Keratinocyte (primary cell): Measurements from ENCODE around the gene PXDC1.

ENCODE experiments used
- EZH2 ChIP-seq: IDR thresholded peaks from one replicate; pipeline ENCODE4 v1.6.1; 2012; ENCODE audit warnings: inconsistent platforms, mild to moderate bottlenecking, low read length, moderate library complexity
- TF ChIP-seq, protein P1 (sequence below), 3 experiments: IDR thresholded peaks in 1 of 3; conservative IDR thresholded peaks in 1 of 3; optimal IDR thresholded peaks in 1 of 3; 2 replicates in 2 of 3; 3 replicates in 1 of 3; pipeline versions ENCODE3 to v1.5.1; 2011; ENCODE audit warnings: low read length in 3 of 3, mild to moderate bottlenecking in 3 of 3, moderate library complexity in 2 of 3, control low read depth in 1 of 3, inconsistent platforms in 1 of 3; ENCODE audit not compliant: insufficient read depth in 2 of 3; ENCODE audit errors: extremely low read depth in 1 of 3

DNA sequence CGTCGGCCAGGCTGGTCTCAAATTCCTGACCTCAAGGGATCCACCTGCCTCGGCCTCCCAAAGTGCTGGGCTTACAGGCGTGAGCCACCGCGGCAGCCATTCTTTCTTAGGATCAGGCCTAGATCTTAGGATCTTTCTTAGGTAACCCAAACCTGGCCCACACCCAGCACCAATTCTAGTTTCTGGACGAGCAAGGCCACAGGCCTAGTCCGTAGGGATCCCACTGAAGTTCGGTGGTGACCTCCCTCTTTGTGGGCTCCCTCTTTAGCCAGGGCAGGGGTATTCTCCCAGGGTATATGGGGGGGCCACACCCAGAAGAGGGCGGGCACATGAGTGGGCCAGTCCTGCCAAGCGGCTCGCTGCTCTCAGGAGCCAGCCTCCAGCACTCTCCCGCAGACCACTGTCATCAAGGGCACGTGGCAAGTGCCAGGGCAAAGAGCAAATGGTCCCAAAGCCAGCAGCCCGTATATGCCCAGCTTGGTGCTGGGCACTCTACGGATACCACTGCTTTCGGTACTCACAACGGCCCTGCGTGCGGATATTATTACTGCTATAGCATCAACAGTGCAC lies 6.5 kb downstream of the PXDC1 start:
- TF ChIP-seq, protein P1, sequence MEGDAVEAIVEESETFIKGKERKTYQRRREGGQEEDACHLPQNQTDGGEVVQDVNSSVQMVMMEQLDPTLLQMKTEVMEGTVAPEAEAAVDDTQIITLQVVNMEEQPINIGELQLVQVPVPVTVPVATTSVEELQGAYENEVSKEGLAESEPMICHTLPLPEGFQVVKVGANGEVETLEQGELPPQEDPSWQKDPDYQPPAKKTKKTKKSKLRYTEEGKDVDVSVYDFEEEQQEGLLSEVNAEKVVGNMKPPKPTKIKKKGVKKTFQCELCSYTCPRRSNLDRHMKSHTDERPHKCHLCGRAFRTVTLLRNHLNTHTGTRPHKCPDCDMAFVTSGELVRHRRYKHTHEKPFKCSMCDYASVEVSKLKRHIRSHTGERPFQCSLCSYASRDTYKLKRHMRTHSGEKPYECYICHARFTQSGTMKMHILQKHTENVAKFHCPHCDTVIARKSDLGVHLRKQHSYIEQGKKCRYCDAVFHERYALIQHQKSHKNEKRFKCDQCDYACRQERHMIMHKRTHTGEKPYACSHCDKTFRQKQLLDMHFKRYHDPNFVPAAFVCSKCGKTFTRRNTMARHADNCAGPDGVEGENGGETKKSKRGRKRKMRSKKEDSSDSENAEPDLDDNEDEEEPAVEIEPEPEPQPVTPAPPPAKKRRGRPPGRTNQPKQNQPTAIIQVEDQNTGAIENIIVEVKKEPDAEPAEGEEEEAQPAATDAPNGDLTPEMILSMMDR (optimal IDR thresholded peaks at IDR 0.05 in 1 of 3, IDR thresholded peaks at IDR 0.05 in 1 of 3, conservative IDR thresholded peaks at IDR 0.05 in 1 of 3; ENCODE audit: extremely low read depth in 1 of 3, insufficient read depth in 2 of 3, low read length in 3 of 3), result no peak
- TF ChIP-seq EZH2, result no peak
